HG02981 (cell line): ENCODE data around the gene ETFDH.
"Not testable (repeated sequence)": the region's sequence is repeated elsewhere in the genome, so short reads cannot be mapped to it uniquely, and the experiment has no call there.

ENCODE experiments used
- ATAC-seq: cut with Tn5 transposase; IDR thresholded peaks from one replicate; pipeline ENCODE4 v1.9.1; 2021; ENCODE audit warnings: mild to moderate bottlenecking, moderate library complexity; ENCODE audit not compliant: unreplicated experiment

Gene ETFDH

DNA sequence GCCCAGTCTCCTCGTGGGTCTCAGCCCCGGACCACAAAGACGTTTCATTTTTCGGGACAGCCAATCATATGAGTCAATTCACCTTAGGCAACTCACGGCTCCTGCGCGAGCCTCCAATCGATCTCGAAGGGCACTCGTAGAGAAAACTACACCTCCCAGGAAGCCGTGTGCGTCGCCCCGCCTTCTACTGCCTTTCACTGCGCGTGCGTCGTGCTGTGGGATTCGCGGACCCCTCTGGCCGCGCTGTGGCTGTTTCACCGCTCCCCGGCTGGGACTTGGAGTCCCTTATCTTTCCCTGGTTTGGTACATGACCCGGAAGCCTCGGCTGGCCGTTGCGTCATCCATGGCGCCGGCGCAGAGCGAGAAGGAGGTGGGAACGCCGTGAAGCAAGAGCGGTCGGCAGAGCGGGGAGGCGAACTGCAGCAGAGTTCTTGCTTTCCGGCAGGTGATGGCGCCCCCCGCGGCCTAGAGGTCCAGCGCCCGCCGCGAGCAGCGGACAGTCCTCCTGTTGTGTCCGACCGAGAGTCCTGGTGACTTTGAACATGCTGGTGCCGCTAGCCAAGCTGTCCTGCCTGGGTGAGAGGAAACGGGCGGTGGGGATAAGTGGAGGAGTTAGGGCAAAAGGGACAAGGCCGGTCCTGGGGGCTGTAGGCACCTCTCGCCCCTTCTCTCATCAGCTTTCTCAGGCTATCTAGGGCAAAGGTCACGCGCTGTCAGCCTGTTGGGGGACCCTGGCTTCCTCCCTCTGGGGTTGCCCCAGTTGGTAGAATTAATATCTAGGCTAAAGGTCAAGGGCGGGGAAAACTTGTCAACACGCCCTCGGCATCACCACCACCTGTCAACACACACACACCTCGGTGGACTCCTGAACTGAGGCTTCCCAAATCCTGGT is at the start of gene ETFDH:
ETFDH (plus strand) TSS at position 382 of the 892 bp plus-strand sequence; CDS start at position 543, 161 bp downstream.
- ATAC-seq = peak; percentile 84

DNA sequence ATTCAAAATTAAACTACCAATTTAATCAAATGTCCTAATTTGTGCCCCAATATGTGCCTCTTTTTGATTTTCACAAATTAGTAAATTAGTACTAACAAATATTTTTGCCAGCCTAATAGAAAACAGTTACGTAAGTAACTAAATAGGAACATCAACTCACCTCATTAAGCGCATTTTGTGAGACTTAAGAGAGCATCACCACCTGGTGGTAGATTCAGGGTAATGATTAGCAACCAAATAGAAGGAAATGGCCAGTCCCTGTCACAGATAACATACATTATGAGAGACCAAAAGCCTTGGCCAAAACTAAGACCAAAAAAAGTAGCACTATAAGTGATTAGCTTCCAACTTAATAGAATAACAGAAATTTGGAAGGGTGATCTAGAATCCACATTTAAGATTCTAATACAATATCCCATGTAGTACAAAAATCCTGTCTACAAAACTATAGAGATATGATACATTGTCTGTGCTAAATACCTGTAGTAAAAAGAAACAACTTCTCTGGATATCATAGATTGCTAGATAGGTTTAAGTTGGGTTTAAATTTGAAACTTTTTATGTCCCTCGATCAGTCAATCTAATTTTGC is 47.1 kb upstream of the ETFDH start:
- peak; percentile 91 for ATAC-seq

DNA sequence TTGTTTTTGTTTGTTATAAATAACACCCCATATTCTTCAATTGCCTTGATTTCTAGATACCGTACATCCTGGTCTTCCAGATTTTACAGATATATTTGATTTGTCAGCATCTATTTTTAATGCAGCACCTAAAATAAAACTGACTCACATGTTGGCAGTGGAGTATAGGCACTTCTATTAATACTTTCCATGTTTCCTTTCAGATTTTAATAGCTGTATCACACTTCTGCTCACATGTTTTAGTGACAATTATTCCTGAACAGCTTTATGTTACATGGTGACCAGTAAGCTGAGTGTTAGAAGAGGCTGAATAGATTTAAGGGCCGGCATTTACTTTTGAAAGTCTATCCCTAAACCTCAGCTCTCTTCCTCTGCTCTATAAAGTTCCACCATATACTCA is 46.6 kb upstream of the ETFDH start:
- no peak for ATAC-seq

DNA sequence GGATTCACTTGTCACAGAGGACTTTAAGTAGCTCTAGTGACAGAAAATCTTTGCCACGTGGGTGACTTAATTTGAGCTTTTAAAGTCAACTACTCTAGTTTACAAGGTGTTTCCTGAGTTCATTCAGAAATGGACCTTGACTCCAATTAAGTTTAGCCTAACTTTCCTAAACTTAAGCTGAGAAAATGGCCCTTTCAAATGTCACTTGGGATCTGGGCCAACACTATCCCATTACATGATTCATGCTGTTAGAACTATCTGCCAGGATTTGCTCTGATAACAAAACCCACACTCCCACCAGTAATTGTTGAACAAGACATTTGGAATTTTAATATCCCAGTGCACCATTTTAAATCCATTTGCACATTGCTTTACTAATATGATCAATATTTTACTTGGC is 41.2 kb upstream of the ETFDH start:
- no peak for ATAC-seq

DNA sequence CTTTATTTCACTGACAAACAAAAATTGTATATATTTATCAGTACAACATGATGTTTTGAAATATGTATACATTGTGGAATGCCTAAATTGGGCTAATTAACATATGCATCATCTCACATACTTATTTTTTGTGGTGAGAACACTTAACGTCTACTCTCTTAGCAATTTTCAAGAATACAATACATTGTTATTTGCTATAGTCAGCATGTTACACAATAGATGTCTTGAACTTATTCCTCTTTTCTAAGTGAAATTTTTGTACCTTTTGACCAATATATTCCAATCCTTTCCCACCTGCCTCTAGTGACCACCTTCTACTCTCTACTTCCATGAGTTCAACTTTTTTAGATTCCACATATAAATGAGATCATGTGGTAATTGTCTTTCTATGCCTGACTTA is 35.5 kb upstream of the ETFDH start:
- ATAC-seq = no peak

DNA sequence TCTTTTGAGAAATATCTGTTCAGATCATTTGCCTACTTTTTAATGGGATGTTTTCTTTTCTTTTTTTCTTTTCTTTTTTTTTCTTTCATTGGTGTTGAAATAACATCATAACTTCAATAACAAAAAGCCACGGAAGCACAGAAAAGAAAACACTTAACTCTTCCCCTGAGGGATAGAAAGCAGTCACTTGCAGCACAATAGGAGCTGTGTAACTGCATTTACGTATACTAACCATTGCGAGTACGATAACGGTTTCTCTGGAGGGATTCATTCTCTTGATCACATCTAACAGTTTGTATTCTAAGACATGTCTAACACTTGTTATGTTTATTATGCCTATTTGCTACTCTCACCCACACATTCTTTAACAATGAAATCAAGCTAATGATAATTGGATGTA is 27.7 kb upstream of the ETFDH start:
- ATAC-seq = no peak

DNA sequence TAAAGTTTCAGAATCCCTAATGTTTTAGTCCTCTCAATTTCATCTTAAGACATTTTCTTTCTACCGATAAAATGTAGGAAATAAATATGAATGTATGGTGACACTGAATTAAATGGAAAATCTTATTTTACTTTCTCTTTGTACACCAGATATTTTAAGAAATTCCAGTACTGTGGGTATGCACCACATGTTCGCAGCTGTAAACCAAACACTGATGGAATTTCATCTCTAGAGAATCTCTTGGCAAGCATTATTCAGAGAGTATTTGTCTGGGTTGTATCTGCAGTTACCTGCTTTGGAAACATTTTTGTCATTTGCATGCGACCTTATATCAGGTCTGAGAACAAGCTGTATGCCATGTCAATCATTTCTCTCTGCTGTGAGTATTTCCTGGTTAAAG is 27.3 kb upstream of the ETFDH start:
- no peak for ATAC-seq

DNA sequence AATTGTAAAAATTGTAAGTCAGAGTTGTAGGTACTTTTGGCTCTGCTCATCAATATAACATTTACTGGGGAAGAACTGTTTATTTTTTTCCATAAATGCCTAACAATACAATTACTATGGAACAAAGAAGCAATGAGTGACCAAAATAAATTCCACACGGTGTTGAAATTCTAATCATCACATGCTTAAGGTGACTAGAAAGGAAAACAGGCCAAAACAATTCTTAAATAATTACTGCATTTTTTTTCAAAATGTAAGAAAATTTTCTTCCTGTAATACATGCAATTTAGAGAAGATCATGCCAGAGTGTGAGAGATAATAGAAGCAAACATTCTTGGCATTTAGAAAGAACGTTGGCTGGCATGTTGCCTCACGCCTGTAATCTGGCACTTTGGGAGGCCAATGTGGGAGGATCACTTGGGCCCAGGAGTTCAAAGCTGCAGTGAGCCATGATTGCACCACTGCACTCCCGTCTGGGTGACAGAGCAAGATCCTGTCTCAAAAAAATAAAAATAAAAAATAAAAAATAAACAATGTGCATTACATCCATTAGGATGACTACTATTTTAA is 22.9 kb upstream of the ETFDH start:
- ATAC-seq = no peak

DNA sequence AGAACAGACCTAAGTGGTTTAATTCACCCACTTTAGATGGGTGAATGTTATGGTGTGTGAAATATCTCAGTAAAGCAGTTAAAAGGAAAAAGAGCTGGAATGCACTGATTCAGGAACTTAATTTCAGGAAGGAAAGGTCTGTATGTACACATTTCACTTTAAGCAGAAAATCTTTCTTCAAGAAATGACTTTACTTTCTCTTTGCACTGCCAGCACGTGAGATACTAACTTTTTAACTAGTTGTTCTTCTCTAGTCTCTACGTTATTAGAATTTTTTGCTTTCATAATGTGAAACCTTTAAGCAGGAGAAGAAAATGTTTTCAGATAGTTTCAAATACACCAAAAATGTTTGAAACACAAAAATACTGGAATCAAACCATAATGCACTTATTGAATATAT is 19.2 kb upstream of the ETFDH start:
- no peak for ATAC-seq

DNA sequence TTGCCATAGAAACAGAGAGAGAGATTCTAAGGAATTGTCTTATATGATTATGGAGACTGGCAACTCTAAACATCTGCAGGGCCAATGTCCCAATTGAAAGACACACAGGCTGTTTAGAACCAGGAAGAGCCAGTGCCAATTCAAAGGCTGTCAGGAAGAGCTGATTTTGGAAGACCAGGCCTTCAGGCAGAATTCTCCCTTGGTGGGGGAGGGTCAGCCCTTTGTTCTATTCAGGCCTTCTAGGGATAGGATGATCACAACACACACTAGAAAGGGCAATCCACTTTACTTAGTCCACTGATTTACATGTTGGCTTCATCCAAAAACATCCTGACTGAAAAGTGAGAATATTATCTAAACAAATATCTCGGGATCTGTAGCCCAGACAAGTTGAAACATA is 15.7 kb upstream of the ETFDH start:
- no peak for ATAC-seq

DNA sequence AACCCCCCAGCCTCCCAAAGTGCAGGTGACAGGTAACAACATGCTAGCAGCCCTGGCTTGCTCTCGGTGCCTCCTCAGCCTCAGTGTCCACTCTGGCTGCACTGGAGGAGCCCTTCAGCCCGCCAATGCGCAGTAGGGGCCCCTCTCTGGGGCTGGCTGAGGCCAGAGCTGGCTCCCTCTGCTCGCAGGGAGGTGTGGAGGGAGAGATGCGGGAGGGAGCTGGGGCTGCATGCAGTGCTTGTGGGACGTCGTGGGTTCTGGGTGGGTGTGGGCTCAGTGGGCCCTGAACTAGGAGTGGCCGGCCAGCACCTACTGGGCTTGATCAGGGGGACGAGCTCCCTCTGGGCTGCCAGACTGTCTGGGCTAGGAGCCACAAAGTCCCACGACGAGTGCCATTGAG is 14.8 kb upstream of the ETFDH start:
- ATAC-seq = no peak

DNA sequence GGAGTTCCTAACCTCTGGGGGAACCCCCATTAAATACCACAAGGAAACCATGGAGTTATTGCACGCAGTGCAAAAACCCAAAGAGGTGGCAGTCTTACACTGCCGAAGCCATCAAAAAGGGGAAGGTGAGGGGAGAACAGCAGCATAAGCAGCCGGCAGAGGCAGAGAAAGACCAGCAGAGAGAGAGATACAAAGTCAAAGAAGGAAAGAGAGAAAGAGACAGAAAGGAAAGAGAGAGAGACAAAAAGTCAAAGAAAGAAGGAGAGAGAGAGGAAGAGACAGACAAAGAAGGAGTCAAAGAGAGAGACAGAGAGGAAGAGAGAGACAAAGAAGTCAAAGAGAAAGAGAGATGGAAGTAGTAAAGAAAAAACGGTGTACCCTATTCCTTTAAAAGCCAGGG is 8.8 kb upstream of the ETFDH start:
- ATAC-seq = not testable (repeated sequence)

DNA sequence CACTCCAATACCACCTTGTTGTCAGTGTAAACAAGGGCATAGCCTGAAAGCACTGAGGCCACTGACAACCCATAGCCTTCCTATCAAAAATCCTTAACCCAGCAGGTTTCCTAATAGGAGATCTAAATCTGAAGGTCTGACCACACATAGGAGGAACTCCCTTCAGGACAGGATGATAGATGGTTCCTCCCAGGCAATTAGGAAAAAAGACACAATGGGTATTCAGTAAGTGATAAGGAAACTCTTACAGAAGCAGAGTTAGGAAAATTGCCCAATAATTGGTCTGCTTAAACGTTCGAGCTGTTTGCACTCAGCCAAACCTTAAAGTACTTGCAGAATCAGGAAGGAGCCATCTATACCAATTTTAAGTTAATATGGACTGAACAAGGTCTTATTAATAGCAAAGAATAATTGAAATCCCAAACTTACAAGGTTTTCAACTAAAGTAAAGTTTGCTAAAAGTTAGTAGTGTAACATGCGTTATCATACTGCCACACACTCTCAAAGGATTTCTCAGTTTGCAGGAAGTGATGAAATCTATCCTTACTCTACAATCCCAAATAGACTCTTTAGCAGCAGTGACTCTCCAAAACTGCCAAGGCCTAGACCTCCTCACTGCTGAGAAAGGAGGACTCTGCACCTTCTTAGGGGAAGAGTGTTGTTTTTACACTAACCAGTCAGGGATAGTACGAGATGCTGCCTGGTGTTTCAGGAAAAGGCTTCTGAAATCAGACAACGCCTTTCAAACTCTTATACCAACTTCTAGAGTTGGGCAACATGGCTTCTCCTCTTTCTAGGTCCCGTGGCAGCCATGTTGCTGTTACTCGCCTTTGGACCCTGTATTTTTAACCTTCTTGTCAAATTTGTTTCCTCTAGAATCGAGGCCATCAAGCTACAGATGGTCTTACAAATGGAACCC is 8.1 kb upstream of the ETFDH start:
- not testable (repeated sequence) for ATAC-seq

DNA sequence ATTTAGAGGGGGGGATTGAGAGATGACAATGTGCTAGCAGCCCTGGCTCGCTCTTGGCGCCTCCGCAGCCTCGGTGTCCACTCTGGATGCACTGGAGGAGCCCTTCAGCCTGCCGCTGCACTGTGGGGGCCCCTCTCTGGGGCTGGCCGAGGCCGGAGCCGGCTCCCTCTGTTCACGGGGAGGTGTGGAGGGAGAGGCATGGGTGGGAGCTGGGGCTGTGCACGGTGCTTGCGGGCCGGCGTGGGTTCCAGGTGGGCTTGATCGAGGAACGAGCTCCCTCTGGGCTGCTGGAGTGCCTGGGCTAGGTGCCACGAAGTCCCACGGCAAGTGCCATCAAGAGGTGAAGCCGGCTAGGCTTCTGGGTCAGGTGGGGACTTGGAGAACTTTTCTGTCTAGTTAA is 7.3 kb upstream of the ETFDH start:
- ATAC-seq = no peak

DNA sequence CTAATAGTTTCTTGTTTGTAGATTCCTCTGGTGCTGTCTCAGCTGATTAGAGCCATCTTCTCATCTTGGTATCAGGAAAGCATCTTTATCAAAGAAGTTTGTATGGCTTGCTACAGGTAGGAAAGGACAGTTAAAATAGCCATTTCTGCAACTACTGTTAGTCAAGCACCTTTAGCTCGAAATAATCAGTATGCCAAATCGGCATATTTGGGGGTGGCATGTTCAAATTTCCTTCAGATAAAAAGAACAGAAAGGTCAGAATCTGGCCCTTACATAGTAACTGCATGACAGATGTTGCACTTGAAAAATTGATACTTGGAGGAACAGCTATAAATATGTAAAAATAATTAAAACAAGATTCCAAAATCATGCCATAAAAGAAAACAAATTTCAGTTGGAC is 5.2 kb upstream of the ETFDH start:
- no peak for ATAC-seq

DNA sequence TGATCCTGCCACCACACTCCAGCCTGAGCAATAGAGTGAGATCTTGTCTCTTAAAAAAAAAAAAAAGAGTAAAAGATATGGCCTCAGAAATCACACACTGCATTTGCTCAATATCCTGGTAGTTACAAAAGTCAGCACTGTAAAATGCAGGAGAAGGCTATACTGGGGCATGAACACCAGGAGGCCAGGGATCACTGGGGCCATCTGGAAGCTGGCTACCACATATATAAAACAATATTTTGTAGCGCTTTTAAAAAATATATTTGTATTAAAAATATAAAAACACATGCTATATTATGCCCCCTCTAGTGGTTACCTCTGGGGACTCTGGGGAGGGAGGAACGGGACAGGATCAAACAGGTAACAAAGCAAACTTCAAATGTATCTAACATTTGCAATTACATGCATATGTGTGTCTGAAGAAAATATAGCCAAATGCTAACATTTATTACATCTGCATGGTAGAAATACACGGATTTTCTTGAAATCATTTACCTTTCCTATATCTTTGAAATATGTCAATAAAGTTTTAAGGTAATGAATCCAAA is 4.4 kb upstream of the ETFDH start:
- no peak for ATAC-seq

DNA sequence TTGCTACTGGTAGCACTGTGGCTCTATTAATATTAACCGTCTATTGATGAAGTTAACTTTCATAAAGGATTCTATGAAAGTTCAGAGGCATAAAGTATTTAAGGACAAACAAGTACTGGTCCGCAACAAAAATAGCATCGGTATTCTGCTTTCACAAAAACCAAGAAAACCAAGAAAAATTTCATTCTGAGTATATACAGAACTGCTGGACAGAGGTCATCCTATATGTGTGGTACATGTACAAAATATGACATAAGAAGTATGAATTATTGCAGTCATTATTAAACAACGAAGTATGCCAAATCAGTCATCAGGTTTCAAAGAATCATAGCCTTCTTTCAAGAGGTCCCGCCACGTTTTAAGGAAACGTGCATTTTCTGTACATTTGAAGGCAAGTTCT is 2.8 kb upstream of the ETFDH start:
- ATAC-seq = no peak

DNA sequence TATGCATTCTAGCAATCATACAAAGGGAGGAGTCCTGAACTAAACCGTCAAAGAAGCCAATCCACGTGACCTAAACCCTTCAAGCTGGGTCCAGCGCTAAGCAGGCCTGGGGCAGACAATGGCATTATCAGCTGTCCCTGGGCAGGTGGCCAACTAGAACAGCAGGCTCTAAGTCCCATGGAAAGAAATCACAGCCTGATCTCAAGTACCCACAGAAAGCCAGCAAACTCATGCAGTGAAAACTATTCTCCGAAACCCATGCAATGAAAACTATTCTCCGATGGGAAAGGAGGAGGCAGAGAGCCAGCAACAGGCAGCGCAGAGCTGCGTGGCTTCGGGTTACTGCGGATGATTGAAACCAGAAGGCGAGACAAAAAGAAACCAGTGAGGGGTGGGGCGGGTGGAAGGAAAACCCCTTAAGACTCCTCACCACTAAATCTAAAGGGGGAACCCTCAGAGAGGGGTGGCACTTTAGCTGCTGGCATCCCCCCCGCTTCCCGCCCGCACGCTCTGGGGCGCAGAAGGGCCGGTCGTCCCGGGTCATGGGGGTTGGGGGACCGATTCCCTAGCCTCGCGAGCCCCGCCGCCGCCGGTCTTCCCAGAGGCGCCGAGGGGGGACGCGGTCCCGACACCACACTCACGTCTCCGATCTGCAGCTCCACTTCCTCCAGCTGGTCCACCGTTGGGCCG is 976 bp upstream of the ETFDH start:
- ATAC-seq = peak; percentile 26

DNA sequence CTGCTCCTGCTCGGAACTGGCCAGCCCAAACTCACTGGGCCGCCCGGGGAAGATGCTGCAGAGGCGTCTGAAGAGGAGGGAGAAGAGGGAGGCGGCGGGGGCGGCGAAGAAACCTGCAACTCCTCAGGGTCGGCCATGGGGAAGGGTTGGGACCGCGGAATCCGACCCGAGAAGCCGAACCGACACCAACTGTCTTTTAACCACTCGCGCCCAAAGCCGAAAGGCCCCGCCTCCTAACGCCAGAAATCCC is 506 bp upstream of the ETFDH start, which contains the start of gene C4orf46:
C4orf46 (minus strand) TSS at position 223 of the 250 bp plus-strand sequence; CDS start at position 137, 86 bp downstream.
- no peak for ATAC-seq

DNA sequence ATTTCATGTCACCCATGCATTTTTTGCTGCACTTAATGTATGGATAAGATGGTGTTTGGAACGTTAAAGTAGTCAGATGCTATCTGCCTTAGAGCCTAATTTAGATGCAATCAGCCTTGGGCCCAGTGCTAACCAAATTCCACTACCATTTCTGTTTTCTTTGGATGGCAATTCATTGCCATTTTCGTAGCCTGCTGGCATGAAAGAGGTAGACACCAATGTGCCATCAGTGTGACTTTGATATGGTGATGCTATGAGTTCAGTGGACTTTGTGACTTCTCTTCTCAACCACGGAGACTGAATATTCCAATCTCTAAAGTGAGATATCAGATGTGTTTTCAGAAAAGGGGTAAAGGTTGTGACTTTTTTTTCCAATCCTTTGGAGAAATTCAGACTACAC is 1.5 kb downstream of the ETFDH start:
- no peak for ATAC-seq
